IgD-negative memory B cell (primary cell): Measurements from ENCODE around the gene RNF180. TPM values are rescaled to one million over a fixed set of nuclear protein-coding genes. Genes with fewer than 3 reads are reported as not detected.

ENCODE experiments used
- H3K27ac Mint-ChIP-seq, 3 donors: one replicate each; pipeline ENCODE4 v1.8.0; 2020 to 2022; ENCODE audit warnings: mild to moderate bottlenecking in 3 of 3, mixed read lengths in 3 of 3, moderate library complexity in 1 of 3
- H3K27me3 Mint-ChIP-seq: one replicate; pipeline ENCODE4 v1.8.0; 2021; ENCODE audit warnings: mixed read lengths
- H3K36me3 Mint-ChIP-seq: one replicate; pipeline ENCODE4 v1.8.0; 2020; ENCODE audit warnings: mild to moderate bottlenecking, mixed read lengths
- H3K4me1 Mint-ChIP-seq, 3 donors: one replicate each; pipeline ENCODE4 v1.8.0; 2020 to 2022; ENCODE audit warnings: mixed read lengths in 3 of 3, mild to moderate bottlenecking in 1 of 3
- H3K4me3 Mint-ChIP-seq, 4 donors: one replicate each; pipeline ENCODE4 v1.8.0; 2020 to 2022; ENCODE audit warnings: mild to moderate bottlenecking in 4 of 4, mixed read lengths in 4 of 4, moderate library complexity in 3 of 4
- H3K9me3 Mint-ChIP-seq, 3 donors: one replicate each; pipeline ENCODE4 v1.8.0; 2020 to 2021; ENCODE audit warnings: mixed read lengths in 3 of 3, mild to moderate bottlenecking in 1 of 3
- polyA plus RNA-seq: library from polyadenylated mRNA; unstranded; fragments of 300-500 nt; fragmentation: Illumina TruSeq; gene quantifications from one replicate; pipeline ENCODE4 v1.2.3, GENCODE V29; 2021

RNF180 gene
- polyA plus RNA-seq, 1 donor from 2014 or later: not detected

DNA sequence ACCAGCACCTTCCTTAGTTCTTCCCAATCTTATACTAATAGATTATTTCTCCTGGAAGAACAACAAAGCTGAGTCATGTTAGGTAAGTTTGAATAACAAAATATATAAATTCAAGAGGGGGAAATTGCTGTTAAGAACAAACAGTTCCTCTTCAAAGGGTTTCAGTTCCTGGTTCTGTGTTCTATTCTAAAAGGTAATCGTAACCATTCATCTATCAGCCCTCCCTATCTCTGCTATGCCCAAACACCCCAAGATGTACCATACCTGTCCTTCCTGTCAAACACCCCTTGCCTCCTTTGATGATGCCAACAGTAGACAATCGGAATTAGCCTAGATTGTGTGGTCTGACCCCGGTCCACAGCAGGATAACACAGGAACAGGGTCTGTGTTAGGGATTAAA is 4.2 kb upstream of the RNF180 start:
- Mint-ChIP-seq H3K27me3 (peaks cover 16% of the 10 kb centered on the region), H3K4me1 (peaks cover 4 to 17% (median 9%) of the 10 kb centered on the region in 3 donors), H3K4me3 (peak overlapping the region in 2 of 4 donors; percentile 1 to 23), H3K27ac (no peak overlapping the region), H3K9me3 (peaks cover 0 to 6% (median 3%) of the 10 kb centered on the region in 3 donors), H3K36me3 (peaks cover 1% of the 10 kb centered on the region)

DNA sequence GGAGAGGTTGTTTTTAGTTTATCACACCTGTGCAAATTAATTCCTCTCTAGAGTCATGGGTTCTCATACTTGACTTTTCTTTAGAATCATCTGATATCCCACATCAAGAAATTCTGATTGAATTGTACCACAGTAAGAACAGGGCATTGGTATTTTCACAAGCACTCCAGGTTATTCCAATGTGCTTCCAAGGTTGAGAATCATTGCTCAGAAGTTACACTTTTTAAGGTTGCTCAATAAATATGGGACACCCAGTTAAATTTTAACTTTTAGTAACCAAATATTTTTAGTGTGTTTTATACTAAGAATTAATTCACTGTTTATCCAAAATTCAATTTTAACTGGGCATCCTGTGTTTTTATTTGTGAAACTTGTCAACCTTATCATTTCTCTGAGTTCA is 2.5 kb upstream of the RNF180 start:
- H3K27ac Mint-ChIP-seq: no peak overlapping the region
- H3K4me3 Mint-ChIP-seq: no peak overlapping the region
- H3K9me3 Mint-ChIP-seq: peaks cover 0 to 6% (median 2%) of the 10 kb centered on the region in 3 donors
- peaks cover 4 to 19% (median 9%) of the 10 kb centered on the region in 3 donors for H3K4me1 Mint-ChIP-seq
- H3K27me3 Mint-ChIP-seq: peaks cover 21% of the 10 kb centered on the region
- H3K36me3 Mint-ChIP-seq: peaks cover 1% of the 10 kb centered on the region

DNA sequence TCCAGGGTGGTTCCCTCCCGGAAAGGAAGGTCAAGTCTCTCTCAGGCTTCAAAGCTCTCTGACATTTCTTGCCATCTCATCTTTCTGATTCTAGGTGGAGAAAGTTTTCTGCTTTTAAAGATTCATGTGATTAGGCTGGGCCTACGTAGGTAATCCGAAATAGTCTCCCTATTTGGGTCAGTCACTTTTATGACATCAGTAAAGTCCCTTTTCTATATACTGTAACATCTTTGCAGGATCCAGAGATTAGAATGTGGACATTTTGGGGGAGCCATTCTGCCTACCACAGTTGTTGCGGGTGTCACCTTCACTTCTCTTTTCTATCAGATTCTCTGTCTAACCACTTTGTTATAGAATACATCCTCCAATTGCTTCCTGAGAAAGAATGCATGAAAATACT is 1.9 kb upstream of the RNF180 start:
- H3K4me3 Mint-ChIP-seq: no peak overlapping the region
- H3K36me3 Mint-ChIP-seq: peaks cover 1% of the 10 kb centered on the region
- peaks cover 0 to 6% (median 2%) of the 10 kb centered on the region in 3 donors for H3K9me3 Mint-ChIP-seq
- H3K4me1 Mint-ChIP-seq: peaks cover 4 to 19% (median 9%) of the 10 kb centered on the region in 3 donors
- peaks cover 21% of the 10 kb centered on the region for H3K27me3 Mint-ChIP-seq
- H3K27ac Mint-ChIP-seq: no peak overlapping the region

DNA sequence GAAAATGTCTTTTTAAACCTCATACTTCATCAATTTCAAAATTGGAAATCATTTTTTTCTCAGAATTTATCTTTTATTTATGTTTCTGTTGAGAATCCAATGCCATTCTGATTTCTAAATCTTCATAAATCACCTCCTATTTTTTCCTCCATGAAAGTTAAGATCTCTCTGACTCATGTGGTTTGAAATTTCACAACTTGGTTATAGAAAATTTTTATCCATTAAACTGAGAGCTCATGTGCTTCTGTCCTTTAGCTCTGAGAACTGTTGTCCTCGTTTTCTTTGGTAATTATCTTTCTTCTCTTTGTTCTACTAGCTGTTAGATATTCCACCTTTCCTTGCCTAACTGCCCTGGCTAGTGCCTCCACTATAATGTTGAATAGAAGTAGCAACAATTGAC is 1.5 kb upstream of the RNF180 start:
- peaks cover 4 to 19% (median 9%) of the 10 kb centered on the region in 3 donors for H3K4me1 Mint-ChIP-seq
- H3K27me3 Mint-ChIP-seq: peaks cover 21% of the 10 kb centered on the region
- peaks cover 0 to 6% (median 2%) of the 10 kb centered on the region in 3 donors for H3K9me3 Mint-ChIP-seq
- peaks cover 1% of the 10 kb centered on the region for H3K36me3 Mint-ChIP-seq
- no peak overlapping the region for H3K4me3 Mint-ChIP-seq
- no peak overlapping the region for H3K27ac Mint-ChIP-seq

DNA sequence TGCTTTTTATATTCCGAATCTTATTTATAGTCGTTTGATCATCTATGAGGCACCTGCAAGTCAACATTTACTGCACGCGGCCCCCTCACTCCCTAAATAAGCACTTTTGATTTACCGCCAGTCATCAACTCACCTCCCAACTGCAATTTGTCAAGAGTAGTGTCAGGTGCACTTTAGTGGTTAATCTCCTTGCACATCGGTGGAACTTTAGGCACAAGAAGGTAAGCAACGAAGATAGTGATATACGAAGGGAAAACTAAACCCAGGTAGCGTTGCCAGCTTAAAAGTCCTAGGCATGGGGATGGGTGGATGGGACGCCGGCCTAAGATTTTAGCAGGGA is 513 bp upstream of the RNF180 start:
- Mint-ChIP-seq H3K4me1 (peaks cover 4 to 18% (median 9%) of the 10 kb centered on the region in 3 donors), H3K4me3 (peak overlapping the region in 2 of 4 donors; percentile 39 to 67), H3K36me3 (peaks cover 1% of the 10 kb centered on the region), H3K9me3 (peaks cover 0 to 6% (median 2%) of the 10 kb centered on the region in 3 donors), H3K27ac (no peak overlapping the region), H3K27me3 (peaks cover 21% of the 10 kb centered on the region)

DNA sequence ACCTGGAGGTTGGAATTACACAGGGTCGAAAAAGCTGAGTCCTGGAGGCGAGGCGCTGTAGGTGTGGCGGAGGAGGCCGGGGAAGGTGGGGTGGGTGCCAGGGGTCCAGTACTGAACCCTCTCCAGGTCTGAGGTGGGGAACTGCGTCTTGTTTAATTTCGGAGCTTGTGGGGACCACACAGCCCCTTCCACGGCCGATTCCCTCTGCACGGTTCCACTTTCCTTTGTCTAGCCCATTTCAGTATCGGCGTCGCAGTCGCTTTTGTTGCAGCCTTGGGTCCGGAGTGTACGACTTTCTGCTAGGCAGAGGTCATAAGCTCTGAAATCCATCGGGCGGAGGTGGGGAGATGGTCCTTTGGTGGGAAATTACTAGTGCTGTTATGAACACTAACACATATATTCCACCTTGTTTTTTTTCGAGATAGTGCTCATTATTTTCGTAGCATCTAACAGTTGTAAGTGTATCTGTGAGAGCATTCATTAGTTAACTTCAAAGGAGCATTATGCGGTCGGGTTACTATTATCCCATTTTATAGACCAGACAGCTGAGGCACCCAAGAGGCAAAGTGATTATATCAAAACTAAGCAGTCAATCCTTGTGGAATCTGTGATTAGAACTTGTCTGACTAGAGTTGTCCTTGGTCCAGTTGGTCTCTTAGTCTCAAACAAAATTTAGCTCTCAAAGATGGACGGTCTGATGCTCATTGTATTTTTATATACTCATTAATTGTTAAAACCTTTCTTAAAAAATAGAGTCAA is 737 bp downstream of the RNF180 start:
- Mint-ChIP-seq H3K4me1 (peaks cover 2 to 14% (median 7%) of the 10 kb centered on the region in 3 donors), H3K27me3 (peaks cover 21% of the 10 kb centered on the region), H3K36me3 (peaks cover 1% of the 10 kb centered on the region), H3K27ac (no peak overlapping the region), H3K9me3 (peaks cover 0 to 6% (median 2%) of the 10 kb centered on the region in 3 donors), H3K4me3 (peak overlapping the region in 3 of 4 donors; percentile 72 to 89 (median 74))

DNA sequence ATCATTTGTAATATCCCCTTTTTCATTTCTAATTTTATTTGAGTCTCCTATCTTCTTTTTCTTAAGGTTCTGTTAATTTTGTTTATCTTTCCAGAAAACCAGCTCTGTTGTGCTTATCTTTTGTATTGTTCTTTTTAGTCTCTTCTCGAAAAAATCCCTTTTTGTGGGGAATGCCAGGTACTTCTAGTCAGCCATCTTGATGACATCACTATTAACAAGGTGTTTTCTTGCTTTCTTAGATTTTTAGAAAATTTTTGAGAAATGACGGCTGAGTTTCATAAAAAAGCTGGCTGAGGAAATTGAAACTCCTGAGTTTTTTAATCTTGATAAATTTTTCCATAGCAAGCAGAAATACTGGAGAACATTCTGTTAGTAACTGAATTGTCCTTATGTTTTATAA is 10.7 kb downstream of the RNF180 start:
- Mint-ChIP-seq H3K36me3 (no peaks in the 10 kb centered on the region), H3K4me1 (peaks cover 0 to 2% (median 0%) of the 10 kb centered on the region in 3 donors), H3K9me3 (peaks cover 1 to 4% (median 2%) of the 10 kb centered on the region in 3 donors), H3K4me3 (no peak overlapping the region), H3K27ac (no peak overlapping the region), H3K27me3 (no peaks in the 10 kb centered on the region)

DNA sequence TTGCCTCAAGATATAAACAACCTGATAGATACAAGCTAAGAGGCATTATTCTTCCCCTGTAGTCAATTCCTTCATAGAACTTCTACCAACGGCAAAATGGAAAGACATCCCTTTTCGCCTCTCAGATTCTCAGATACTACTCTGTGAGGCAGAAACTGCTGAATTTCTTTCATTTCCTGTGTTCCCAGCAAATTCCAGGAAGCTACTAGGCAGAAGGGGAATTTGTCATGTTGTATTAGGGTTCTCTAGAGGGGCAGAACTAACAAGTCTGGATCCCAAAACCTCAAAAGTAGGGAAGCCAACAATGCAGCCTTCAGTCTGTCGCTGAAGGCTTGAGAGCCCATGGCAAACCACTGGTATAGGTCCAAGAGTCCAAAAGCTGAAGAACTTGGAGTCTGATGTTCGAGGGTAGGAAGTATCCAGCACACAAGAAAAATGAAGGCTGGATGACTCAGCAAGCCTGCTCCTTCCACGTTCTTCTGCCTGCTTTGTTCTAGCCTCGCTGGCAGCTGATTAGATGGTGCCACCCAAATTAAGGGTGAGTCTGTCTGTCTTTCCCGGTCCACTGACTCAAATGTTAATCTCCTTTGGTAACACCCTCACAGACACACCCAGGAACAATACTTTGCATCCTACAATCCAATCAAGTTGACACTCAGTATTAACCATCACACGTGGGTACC is 15.2 kb downstream of the RNF180 start:
- Mint-ChIP-seq H3K4me1 (peaks cover 0 to 2% (median 0%) of the 10 kb centered on the region in 3 donors), H3K27me3 (no peaks in the 10 kb centered on the region), H3K36me3 (no peaks in the 10 kb centered on the region), H3K27ac (no peak overlapping the region), H3K4me3 (no peak overlapping the region), H3K9me3 (peaks cover 2 to 4% (median 2%) of the 10 kb centered on the region in 3 donors)

DNA sequence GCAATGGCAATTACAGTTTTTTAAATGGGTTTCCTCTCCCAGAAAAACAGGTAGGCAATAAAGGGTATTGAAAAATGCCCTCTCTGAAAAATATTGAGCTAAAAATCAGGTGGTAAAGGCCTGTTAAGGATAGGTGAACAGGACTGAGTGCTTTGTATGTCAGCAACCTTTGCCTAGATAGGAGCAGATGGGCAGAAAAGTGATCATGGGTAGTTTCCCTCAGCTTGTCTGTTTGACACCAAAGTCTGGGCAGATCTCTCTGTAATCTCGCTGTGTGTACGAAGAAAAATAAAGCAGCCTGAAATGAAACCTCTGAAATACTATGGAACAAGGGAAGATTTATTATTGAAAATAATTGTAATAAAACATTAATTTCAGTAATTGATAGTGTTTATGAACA is 15.8 kb downstream of the RNF180 start:
- peaks cover 0 to 2% (median 0%) of the 10 kb centered on the region in 3 donors for H3K4me1 Mint-ChIP-seq
- H3K9me3 Mint-ChIP-seq: peaks cover 2 to 4% (median 2%) of the 10 kb centered on the region in 3 donors
- no peak overlapping the region for H3K27ac Mint-ChIP-seq
- H3K4me3 Mint-ChIP-seq: no peak overlapping the region
- no peaks in the 10 kb centered on the region for H3K36me3 Mint-ChIP-seq
- no peaks in the 10 kb centered on the region for H3K27me3 Mint-ChIP-seq

DNA sequence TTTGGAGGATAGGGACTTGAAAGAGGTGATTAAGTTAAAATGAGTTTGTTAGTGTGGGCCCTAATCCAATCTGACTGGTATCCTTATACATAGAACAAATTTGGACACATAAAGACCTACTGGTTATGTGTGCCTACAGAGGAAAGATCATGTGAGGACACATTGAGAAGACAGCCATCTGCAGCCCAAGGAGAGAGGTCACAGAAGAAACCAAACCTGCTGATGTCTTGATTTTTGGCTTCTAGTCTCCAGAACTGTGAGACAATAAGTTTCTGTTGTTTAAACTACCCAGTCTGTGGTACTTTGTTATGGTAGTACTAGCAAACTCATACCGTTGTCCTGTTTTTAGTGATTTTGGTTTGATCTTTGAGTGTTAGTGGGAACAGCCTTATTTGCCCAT is 18.3 kb downstream of the RNF180 start:
- Mint-ChIP-seq H3K4me1 (peaks cover 0 to 2% (median 0%) of the 10 kb centered on the region in 3 donors), H3K9me3 (peaks cover 0 to 4% (median 2%) of the 10 kb centered on the region in 3 donors), H3K36me3 (no peaks in the 10 kb centered on the region), H3K27ac (no peak overlapping the region), H3K27me3 (no peaks in the 10 kb centered on the region), H3K4me3 (no peak overlapping the region)

DNA sequence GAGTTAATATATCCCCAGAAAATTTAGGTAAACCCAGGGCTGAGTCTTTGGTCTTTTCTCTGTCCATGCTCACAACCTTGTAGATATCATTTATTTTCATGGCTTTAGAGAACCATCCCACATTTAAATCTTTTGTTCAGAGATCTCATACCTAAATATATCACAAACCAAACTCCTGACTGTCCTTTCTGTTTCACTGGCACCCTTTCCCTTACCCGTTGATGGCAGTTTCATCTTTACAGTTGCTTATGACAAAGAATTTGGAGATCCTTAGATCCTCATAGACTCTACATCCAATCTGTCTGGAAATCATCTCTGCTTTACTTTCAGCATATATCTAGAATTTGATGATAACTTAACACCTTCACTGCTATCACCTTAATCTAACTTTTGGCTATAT is 19.2 kb downstream of the RNF180 start:
- Mint-ChIP-seq H3K9me3 (peaks cover 0 to 2% (median 0%) of the 10 kb centered on the region in 3 donors), H3K4me1 (peaks cover 0 to 2% (median 0%) of the 10 kb centered on the region in 3 donors), H3K27me3 (no peaks in the 10 kb centered on the region), H3K4me3 (no peak overlapping the region), H3K27ac (no peak overlapping the region), H3K36me3 (no peaks in the 10 kb centered on the region)

DNA sequence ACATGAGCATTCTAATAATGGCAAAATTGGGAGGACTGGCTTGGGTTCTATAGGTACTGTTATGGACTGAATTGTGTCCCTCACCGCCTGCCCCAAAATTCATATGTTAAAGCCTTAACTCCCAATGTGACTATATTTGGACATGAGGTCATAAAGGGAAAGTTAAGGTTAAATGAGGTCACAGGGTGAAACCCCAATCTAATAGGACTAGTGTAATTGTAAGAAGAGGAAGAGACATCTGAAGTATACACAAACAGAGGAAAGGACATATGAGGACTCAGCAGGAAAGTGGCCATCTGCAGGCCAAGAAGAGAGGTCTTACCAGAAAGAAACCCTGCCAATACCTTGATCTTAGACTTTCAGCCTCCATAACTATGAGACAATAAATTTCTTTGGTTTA is 23.1 kb downstream of the RNF180 start:
- no peak overlapping the region for H3K27ac Mint-ChIP-seq
- H3K9me3 Mint-ChIP-seq: no peaks in the 10 kb centered on the region

DNA sequence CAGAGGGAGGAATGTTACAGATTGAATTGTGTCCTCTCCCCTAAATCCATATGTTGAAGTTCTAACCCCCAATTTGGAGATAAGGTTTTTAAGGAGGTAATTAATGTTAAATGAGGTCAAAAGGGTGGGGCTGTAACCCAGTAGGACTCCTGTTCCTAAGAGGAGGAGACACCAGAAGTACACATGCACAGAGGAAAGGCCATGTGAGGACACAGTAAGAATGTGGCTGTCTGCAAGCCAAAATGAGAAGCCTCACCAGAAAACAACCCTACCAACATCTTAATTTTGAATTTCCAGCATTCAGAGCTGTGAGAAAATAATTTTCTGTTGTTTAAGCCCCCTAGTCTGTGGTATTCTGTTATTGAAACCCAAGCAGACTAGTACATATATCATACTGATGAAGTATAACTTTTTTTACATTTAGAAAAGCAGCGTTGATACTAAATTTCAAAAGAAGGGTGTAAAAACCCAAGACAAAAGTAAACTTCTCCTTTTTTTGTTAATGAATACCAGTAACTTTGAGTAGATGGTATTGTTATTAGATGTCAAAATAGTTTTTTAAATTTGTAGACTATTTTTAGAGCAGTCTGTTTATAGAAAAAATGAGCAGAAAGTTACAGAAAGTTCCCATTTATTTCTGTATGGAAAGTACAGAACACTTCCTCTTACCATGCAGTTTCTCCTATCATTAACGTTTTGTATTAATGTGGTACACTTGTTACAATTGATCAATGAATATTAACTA is 25.1 kb downstream of the RNF180 start:
- H3K9me3 Mint-ChIP-seq: no peaks in the 10 kb centered on the region
- H3K27me3 Mint-ChIP-seq: peaks cover 1% of the 10 kb centered on the region
- H3K36me3 Mint-ChIP-seq: no peaks in the 10 kb centered on the region

More for the DNA sequence above, 23.1 kb downstream of the RNF180 start:
- Mint-ChIP-seq H3K4me3 (no peak overlapping the region), H3K27me3 (no peaks in the 10 kb centered on the region), H3K36me3 (no peaks in the 10 kb centered on the region), H3K4me1 (no peaks in the 10 kb centered on the region)

DNA sequence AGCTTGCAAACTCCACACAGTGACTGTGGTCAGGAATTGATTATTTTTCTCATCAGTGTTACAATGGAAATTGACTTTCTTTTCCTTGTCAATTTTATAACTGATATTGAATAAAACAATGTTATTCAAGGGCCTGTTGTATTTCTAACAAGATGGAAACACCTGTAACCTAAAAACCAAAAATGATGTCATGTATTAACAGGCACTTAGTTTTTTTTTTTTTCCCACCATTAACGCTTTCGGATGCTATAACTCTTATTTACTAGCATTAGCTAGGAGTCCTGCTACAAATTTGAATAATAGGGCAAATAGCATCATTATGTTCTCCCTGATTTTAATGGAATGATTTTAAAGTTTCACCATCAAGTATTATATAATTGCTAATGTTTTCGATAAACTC is 30.3 kb downstream of the RNF180 start:
- no peaks in the 10 kb centered on the region for H3K9me3 Mint-ChIP-seq
- no peak overlapping the region for H3K27ac Mint-ChIP-seq
- H3K4me3 Mint-ChIP-seq: no peak overlapping the region
- peaks cover 1% of the 10 kb centered on the region for H3K27me3 Mint-ChIP-seq
- H3K36me3 Mint-ChIP-seq: peaks cover 2% of the 10 kb centered on the region
- H3K4me1 Mint-ChIP-seq: peaks cover 0 to 2% (median 0%) of the 10 kb centered on the region in 3 donors

More for the DNA sequence above, 25.1 kb downstream of the RNF180 start:
- H3K27ac Mint-ChIP-seq: no peak overlapping the region
- no peak overlapping the region for H3K4me3 Mint-ChIP-seq
- H3K4me1 Mint-ChIP-seq: no peaks in the 10 kb centered on the region

DNA sequence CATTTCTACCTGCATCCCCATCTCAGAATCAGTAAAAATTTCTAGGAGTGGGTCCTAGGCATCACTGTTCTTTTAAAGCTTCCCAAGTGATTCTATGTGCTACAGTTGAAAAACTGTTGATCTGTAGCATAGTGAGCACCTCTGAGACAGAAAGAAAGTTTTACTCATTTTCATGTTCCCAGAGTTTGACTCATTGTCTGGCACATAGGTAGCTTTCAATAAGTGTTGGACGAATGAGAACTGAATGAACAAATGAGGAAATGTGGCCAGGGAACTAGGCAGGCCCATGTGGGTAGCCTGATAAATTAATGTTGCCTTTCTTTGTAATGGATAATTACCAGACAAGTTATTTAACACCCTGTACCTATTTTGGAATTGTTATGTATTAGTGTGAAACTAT is 33.8 kb downstream of the RNF180 start:
- H3K27me3 Mint-ChIP-seq: peaks cover 1% of the 10 kb centered on the region
- H3K36me3 Mint-ChIP-seq: peaks cover 2% of the 10 kb centered on the region
- H3K9me3 Mint-ChIP-seq: no peaks in the 10 kb centered on the region
- H3K4me3 Mint-ChIP-seq: no peak overlapping the region
- H3K27ac Mint-ChIP-seq: no peak overlapping the region
- peaks cover 0 to 2% (median 0%) of the 10 kb centered on the region in 3 donors for H3K4me1 Mint-ChIP-seq
